GM12874 (cell line): ENCODE data around the gene USO1.

Source experiments
- TF ChIP-seq, protein P1 (sequence below): IDR thresholded peaks from 2 replicates; pipeline ENCODE4 v1.5.1; 2011; ENCODE audit warnings: low read depth, mild to moderate bottlenecking, control low read depth, low read length, moderate library complexity; ENCODE audit not compliant: insufficient read depth

Gene USO1

DNA sequence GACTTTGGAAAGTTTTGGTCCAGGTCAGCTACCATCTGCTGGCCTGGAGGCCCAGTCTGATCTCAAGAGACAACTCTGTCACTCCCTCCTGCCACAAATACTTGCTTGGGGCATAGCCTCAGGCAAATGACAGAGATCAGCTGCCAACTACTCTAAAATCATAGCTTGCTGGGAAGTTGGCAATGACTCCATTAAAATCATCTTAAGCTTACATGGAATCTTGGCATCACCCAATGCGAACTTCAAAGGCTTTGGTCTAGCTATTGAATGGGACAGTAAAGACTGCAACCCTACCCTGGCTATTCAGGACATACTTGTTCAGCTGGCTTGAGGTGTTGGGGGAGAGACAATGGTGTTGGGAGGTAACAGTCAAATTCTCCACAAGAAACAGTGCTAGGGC lies 7.0 kb upstream of the USO1 start:
- TF ChIP-seq, protein P1, sequence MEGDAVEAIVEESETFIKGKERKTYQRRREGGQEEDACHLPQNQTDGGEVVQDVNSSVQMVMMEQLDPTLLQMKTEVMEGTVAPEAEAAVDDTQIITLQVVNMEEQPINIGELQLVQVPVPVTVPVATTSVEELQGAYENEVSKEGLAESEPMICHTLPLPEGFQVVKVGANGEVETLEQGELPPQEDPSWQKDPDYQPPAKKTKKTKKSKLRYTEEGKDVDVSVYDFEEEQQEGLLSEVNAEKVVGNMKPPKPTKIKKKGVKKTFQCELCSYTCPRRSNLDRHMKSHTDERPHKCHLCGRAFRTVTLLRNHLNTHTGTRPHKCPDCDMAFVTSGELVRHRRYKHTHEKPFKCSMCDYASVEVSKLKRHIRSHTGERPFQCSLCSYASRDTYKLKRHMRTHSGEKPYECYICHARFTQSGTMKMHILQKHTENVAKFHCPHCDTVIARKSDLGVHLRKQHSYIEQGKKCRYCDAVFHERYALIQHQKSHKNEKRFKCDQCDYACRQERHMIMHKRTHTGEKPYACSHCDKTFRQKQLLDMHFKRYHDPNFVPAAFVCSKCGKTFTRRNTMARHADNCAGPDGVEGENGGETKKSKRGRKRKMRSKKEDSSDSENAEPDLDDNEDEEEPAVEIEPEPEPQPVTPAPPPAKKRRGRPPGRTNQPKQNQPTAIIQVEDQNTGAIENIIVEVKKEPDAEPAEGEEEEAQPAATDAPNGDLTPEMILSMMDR = no peak

DNA sequence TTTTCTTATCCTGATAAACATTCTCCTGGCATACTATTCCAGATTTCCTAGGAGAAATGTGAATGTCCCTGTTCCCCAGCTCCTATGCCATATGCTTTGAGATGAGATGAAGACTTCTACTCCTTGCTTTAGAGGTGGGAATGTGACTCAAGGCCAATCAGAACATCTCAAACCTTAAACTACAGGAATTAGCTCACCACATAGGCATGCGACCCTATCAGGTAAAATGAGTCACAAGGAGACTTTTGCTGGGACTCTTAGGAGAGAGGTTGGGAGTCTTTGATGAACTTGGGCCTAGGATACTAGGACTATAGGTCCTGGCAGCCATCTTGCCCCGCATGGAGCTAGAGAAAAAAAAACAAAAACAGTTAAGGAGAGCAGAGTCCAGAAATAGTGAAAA lies 5.8 kb upstream of the USO1 start:
- TF ChIP-seq, protein P1 = no peak

DNA sequence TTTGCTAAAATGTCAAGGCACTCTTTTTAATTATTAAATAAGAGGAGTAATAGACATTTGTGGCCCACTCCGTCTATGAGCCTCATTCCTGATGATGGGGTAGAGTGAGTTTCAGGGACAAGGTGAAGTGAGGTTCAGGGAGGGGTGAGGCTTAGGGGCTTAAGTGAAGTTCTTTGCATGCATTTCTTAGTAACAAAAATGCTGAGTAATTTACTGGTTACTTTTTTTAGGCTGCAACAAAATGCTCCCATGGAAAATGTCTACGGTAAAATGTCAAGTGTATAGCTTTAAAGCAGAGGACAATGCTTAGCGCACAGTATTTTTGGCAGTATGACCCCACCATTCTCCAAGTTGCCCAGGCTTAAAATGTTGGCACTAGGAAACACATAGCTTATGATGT lies 2.0 kb upstream of the USO1 start:
- TF ChIP-seq, protein P1 = no peak

DNA sequence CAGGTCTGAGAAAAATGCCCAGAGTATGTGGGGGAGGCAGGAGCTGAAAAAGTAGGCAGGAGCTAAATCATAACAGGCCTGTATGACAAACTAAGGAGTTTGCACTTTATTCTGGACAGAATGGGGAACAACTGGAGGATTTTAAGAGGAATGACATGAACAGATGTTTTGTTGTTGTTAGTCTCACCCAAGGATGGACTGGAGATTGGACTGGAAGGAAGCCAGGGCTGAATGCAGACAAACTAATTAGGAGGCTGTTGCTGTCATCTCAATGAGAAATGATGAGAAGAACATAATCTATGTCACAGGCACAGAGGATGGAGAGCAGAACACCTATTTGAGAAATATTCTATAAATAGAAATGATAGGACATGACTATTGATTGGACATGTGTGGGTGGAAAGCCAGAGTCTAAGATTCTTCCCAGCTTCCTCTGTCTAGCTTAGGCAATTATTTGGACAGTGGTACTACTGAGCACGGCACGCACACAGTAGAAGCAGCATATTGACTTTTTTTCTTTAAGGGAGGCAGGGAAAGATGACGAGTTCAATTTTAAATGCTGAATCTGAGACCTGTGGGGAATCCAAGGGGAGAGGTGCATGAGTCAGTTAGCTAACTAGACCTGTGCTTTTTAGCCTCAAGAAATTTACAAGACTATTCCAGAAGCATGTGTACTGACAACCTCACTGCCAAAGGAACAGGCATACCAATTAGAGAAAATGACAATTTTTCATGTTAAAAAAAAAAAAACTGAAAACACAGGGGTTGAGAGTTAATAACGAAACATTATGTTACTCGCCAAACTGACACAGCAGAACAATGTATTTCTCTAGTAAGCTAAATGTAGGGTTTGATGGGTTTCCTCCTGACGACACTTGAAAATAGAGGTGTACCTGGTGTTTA lies 963 bp upstream of the USO1 start:
- TF ChIP-seq, protein P1 = no peak

DNA sequence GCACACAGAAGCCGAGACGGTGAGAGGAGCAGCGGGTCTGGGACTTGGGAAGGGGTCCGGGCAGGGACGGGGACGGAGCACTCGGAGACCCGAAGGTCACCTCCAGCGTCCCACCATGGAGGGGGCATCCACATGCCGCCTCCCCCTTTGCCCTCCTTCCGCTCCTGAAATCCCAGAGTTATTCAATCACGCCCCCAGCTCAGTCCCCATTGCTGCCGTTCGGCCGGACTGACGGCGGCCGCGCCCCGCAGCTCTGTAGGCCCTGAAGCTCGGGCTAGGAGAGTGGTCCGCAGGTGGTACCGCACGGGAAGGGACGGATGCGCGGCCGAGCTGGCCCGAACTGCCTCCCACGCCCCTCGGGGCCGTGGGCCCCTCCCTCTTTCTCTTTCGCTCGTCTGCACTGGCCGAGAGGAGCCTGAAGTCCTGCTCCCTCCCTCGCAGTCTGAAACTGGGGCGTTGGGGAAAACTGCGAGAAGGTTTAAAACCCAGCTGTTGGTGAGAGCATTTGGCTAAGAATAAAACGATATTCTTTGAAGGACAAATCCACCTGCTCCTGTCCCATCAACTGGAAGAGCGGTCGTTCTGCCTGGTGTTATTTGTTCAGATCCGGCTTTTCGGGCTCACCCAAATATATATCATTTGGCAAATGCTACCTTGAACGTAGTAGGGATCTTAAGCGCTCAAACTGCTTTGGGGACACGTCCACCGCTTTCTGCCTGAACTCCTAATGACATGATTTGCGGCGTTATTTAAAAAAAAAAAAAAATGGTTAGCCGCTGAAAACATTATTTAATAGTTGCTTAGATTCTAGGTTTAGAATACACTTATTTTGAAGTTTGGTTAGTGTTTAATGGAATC lies 719 bp downstream of the USO1 start:
- TF ChIP-seq, protein P1 = no peak

DNA sequence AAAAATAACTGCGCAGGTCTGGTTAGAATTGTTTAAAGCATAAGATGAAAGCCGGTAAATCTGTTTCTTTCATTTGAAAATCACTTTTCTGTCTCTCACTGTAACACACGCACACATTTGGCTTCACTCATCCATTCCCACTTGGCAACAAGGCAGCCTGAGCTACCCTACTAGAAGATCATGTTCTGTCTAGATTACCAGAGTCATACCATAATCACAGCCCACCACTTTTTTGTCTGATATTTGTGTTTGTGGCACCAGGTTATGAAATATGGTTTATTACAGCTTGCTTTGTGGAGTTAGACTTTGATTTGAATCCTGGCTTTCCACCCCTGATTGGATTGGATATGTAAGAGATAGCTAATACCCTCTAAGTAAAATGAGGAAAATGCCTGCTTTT lies 2.2 kb downstream of the USO1 start:
- TF ChIP-seq, protein P1 = no peak

DNA sequence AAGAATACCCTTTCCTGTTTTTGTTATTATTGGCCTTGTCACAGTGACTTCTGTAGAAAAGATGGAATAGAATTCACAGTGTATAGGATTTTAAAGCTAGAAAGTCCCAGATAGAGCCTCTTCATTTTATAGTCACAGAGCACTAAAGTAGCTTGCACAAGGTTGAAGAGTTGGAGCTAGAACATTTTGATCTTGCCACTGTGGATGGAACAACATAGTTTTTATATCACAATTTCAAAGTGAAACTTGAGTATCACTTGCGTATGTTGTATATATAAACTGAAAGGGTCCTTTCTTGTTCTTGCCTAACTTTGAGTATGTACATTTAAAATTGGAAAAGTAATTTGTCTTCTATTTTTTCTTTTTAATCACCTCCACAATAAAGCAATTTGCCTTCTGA lies 2.7 kb downstream of the USO1 start:
- TF ChIP-seq, protein P1 = no peak
